ENCODE measurements around the gene FAR1.

DNA sequence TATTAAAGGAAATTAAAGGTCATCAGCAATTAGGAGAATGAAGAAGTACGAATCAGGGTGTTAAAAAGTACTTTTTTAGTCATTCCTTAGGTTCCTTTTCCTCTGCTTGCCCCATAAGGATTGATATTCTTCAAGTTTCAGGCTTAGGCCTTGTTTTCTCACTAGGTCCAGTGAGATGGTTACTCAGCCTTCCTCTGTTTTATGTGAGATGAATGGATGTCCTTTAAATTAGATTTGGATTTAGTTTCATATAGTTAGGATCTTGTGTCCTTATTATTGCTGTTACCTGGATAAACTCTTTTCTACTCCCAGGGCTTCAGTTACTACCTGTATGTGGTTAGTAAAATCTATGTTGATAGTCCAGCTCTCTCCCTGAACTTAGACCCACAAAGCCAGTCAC, 29.2 kb downstream of the FAR1 start:
- TF ChIP-seq, protein P1, sequence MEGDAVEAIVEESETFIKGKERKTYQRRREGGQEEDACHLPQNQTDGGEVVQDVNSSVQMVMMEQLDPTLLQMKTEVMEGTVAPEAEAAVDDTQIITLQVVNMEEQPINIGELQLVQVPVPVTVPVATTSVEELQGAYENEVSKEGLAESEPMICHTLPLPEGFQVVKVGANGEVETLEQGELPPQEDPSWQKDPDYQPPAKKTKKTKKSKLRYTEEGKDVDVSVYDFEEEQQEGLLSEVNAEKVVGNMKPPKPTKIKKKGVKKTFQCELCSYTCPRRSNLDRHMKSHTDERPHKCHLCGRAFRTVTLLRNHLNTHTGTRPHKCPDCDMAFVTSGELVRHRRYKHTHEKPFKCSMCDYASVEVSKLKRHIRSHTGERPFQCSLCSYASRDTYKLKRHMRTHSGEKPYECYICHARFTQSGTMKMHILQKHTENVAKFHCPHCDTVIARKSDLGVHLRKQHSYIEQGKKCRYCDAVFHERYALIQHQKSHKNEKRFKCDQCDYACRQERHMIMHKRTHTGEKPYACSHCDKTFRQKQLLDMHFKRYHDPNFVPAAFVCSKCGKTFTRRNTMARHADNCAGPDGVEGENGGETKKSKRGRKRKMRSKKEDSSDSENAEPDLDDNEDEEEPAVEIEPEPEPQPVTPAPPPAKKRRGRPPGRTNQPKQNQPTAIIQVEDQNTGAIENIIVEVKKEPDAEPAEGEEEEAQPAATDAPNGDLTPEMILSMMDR (IDR thresholded peaks at IDR 0.05) = no peak
- no peak for TF ChIP-seq POLR2A (IDR thresholded peaks at IDR 0.05)
